A549 (cell line): Measurements from ENCODE around the gene IFT88. TPM values are rescaled to one million over a fixed set of nuclear protein-coding genes. Genes with fewer than 3 reads are reported as not detected.

Experiments used
- ATAC-seq, 2 experiments: fragments of 200-7000 bp in 1 of 2; fragments of >200 bp in 1 of 2; cut with Nextera tagmentation in 1 of 2; cut with Tn5 transposase in 1 of 2; 3 replicates each; pipeline versions ENCODE4 v1.8.0 to v1.9.1; 2018 to 2020; ENCODE audit warnings: mild to moderate bottlenecking in 1 of 2, moderate library complexity in 1 of 2
- CTCF ChIA-PET: fragments of 300-600 bp; sonication (Branson Sonifier 250); formaldehyde crosslinking; extraction: SDS; loops from one replicate; lab custom pipeline; 2021; ENCODE audit warnings: antibody characterized with exemption, inconsistent platforms; lab: Yijun Ruan, JAX
- POLR2A ChIA-PET: fragments of 350-600 bp; formaldehyde crosslinking; extraction: SDS; loops from one replicate; lab custom pipeline; 2021; ENCODE audit warnings: antibody characterized with exemption, inconsistent platforms; lab: Yijun Ruan, JAX
- DNase-seq, 2 experiments: peaks; one replicate each; pipeline versions ENCODE4 v3.0.0 to v3.0.0-alpha.2; 2011 to 2016; ENCODE audit warnings: low read depth in 1 of 2, low spot score in 1 of 2
- FAIRE-seq: peaks from 2 replicates; lab custom pipeline; 2011; peaks lifted over from hg19 to GRCh38; lab: Jason Lieb, UNC
- H3K27ac ChIP-seq, 2 experiments: fragments of >200 bp; sonication (Bioruptor Twin); formaldehyde crosslinking; 3 replicates each; pipeline ENCODE4 v1.5.1; 2016 to 2017
- H3K4me1 ChIP-seq: fragments of >200 bp; sonication (Bioruptor Twin); formaldehyde crosslinking; 3 replicates; pipeline ENCODE4 v1.6.1; 2016
- H3K4me2 ChIP-seq: fragments of >200 bp; sonication (Bioruptor Twin); formaldehyde crosslinking; 3 replicates; pipeline ENCODE4 v1.6.1; 2016
- H3K4me3 ChIP-seq: fragments of >200 bp; sonication (Bioruptor Twin); formaldehyde crosslinking; 3 replicates; pipeline ENCODE4 v1.5.1; 2016
- H3K9me3 ChIP-seq: fragments of >200 bp; sonication (Bioruptor Twin); formaldehyde crosslinking; 3 replicates; pipeline ENCODE4 v1.6.1; 2016
- BHLHE40 ChIP-seq: IDR thresholded peaks from 2 replicates; pipeline ENCODE4 v1.6.1; 2012; ENCODE audit warnings: low read depth, low read length, inconsistent platforms
- CBX2 ChIP-seq: fragments of 200-600 bp; sonication (generic); IDR thresholded peaks from 2 replicates; pipeline ENCODE4 v1.6.1; 2016; ENCODE audit warnings: low read depth, mild to moderate bottlenecking, borderline replicate concordance
- CEBPB ChIP-seq, 2 experiments: fragments of >200 bp in 1 of 2; sonication (Bioruptor Twin) in 1 of 2; formaldehyde crosslinking in 1 of 2; IDR thresholded peaks; 2 replicates each; pipeline ENCODE4 v1.6.1; 2012 to 2016
- EP300 ChIP-seq, 2 experiments: fragments of >200 bp; sonication (Bioruptor Twin); formaldehyde crosslinking; IDR thresholded peaks; 2 replicates in 1 of 2; 3 replicates in 1 of 2; pipeline ENCODE4 v1.6.1; 2016 to 2017
- FOSL2 ChIP-seq, 2 experiments: fragments of 450-650 bp in 1 of 2; fragments of >200 bp in 1 of 2; sonication (Bioruptor Twin) in 1 of 2; formaldehyde crosslinking; IDR thresholded peaks; 2 replicates each; pipeline versions ENCODE4 v1.5.0 to v1.6.1; 2016 to 2020; ENCODE audit warnings: mild to moderate bottlenecking in 1 of 2, moderate library complexity in 1 of 2
- HOXB13 ChIP-seq: fragments of 250-450 bp; sonication (Bioruptor Pico); IDR thresholded peaks from 2 replicates; pipeline ENCODE4 v1.5.0; 2020; ENCODE audit warnings: low read depth, mild to moderate bottlenecking, moderate library complexity
- HOXB5 ChIP-seq: fragments of 250-450 bp; sonication (Bioruptor Pico); IDR thresholded peaks from 2 replicates; pipeline ENCODE4 v1.5.0; 2020; ENCODE audit warnings: mild to moderate bottlenecking, moderate library complexity
- NPAS2 ChIP-seq: fragments of 250-450 bp; sonication (Bioruptor Pico); IDR thresholded peaks from 2 replicates; pipeline ENCODE4 v1.8.0; 2022; ENCODE audit warnings: mild to moderate bottlenecking, moderate library complexity, borderline replicate concordance
- POLR2AphosphoS2 ChIP-seq: conservative IDR thresholded peaks from 2 replicates; pipeline ENCODE4 v1.6.1; 2012; ENCODE audit warnings: low read length, improper control_type of control experiment, inconsistent platforms
- RFX5 ChIP-seq: fragments of 450-650 bp; IDR thresholded peaks from 2 replicates; pipeline ENCODE4 v1.7.1; 2014; ENCODE audit warnings: antibody characterized with exemption, mild to moderate bottlenecking, moderate library complexity
- ZNF302 ChIP-seq: fragments of 250-450 bp; sonication (Bioruptor Pico); IDR thresholded peaks from 2 replicates; pipeline ENCODE4 v1.9.0; 2021; ENCODE audit warnings: inconsistent platforms, mild to moderate bottlenecking, moderate library complexity
- WGBS: methylation state at CpG from one replicate; pipeline ENCODE4 v1.1.6; 2017; ENCODE audit errors: missing lambda C conversion rate; 5-methylcytosine and 5-hydroxymethylcytosine counted together
- polyA plus RNA-seq, 4 experiments: library from polyadenylated mRNA; depleted of rRNA in 3 of 4; stranded (reverse); fragments of >200 nt; fragmentation: RNase III in 1 of 4; extraction: RNeasy Plus Mini Kit Qiagen cat#74134 plus additional on column Dnase treatment in 1 of 4; gene quantifications; 2 replicates in 3 of 4; 3 replicates in 1 of 4; pipeline ENCODE4 v1.2.3, GENCODE V29; 2011 to 2017
- TF ChIP-seq, protein P1 (sequence below): IDR thresholded peaks from 2 replicates; pipeline ENCODE4 v1.6.1; 2012
- TF ChIP-seq, protein P2 (sequence below): fragments of >200 bp; sonication (Bioruptor Twin); formaldehyde crosslinking; IDR thresholded peaks from 3 replicates; pipeline ENCODE4 v1.6.1; 2016
- TF ChIP-seq, protein P3 (sequence below): IDR thresholded peaks from 2 replicates; pipeline ENCODE4 v1.6.1; 2012
- TF ChIP-seq, protein P4 (sequence below): fragments of 250-450 bp; sonication (Bioruptor Pico); IDR thresholded peaks from 2 replicates; pipeline ENCODE4 v1.5.0; 2020; ENCODE audit warnings: low read depth, mild to moderate bottlenecking, moderate library complexity
- TF ChIP-seq, protein P5 (sequence below): IDR thresholded peaks from 2 replicates; pipeline ENCODE4 v1.6.1; 2012; ENCODE audit warnings: low read depth, borderline replicate concordance
- TF ChIP-seq, protein P6 (sequence below): fragments of 250-450 bp; sonication (Bioruptor Pico); IDR thresholded peaks from 2 replicates; pipeline ENCODE4 v1.5.0; 2021; ENCODE audit warnings: mild to moderate bottlenecking, moderate library complexity, borderline replicate concordance

IFT88 gene
- polyA plus RNA-seq, 2 of the 4 experiments (the other 2 are of a cell fraction), result 13.2 to 19.1 TPM

DNA sequence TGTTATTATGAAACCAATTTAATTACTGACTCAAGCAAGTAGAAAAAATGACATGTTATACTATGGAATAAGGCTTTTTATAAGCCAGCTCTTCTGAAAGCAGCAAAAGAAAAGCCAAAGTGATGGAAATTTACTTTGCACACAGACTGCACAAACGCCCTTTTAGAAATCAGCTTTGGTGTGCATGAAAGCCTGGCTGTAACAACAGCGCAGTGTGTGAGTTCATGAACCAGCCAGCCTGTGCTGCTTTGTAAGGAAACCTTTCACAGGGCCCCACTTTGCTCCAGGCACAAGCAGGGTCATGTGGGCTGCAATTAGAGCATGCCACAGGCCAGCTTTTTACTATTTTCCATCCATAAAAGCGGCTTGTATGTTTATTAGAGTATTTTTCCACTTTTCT is 13.6 kb upstream of the IFT88 start:
- H3K4me1 ChIP-seq, result no peaks in the 10 kb centered on the region
- no peak for FAIRE-seq
- TF ChIP-seq RFX5 (no peak), CEBPB (IDR thresholded peaks at IDR 0.05) (no peak), POLR2AphosphoS2 (no peak), BHLHE40 (no peak), HOXB13 (CRISPR knock-in tag) (no peak), ZNF302 (CRISPR knock-in tag) (no peak), EP300 (IDR thresholded peaks at IDR 0.05) (no peak), CBX2 (no peak), HOXB5 (CRISPR knock-in tag) (no peak), NPAS2 (CRISPR knock-in tag) (no peak), FOSL2 (IDR thresholded peaks at IDR 0.05) (no peak), FOSL2 (CRISPR knock-in tag; IDR thresholded peaks at IDR 0.05) (no peak)
- TF ChIP-seq, protein P1, sequence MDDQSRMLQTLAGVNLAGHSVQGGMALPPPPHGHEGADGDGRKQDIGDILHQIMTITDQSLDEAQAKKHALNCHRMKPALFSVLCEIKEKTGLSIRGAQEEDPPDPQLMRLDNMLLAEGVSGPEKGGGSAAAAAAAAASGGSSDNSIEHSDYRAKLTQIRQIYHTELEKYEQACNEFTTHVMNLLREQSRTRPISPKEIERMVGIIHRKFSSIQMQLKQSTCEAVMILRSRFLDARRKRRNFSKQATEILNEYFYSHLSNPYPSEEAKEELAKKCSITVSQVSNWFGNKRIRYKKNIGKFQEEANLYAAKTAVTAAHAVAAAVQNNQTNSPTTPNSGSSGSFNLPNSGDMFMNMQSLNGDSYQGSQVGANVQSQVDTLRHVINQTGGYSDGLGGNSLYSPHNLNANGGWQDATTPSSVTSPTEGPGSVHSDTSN, result no peak
- TF ChIP-seq, protein P2, sequence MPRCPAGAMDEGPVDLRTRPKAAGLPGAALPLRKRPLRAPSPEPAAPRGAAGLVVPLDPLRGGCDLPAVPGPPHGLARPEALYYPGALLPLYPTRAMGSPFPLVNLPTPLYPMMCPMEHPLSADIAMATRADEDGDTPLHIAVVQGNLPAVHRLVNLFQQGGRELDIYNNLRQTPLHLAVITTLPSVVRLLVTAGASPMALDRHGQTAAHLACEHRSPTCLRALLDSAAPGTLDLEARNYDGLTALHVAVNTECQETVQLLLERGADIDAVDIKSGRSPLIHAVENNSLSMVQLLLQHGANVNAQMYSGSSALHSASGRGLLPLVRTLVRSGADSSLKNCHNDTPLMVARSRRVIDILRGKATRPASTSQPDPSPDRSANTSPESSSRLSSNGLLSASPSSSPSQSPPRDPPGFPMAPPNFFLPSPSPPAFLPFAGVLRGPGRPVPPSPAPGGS, result no peak
- TF ChIP-seq, protein P3, sequence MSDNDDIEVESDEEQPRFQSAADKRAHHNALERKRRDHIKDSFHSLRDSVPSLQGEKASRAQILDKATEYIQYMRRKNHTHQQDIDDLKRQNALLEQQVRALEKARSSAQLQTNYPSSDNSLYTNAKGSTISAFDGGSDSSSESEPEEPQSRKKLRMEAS, result no peak
- TF ChIP-seq, protein P4, sequence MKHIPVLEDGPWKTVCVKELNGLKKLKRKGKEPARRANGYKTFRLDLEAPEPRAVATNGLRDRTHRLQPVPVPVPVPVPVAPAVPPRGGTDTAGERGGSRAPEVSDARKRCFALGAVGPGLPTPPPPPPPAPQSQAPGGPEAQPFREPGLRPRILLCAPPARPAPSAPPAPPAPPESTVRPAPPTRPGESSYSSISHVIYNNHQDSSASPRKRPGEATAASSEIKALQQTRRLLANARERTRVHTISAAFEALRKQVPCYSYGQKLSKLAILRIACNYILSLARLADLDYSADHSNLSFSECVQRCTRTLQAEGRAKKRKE (CRISPR knock-in tag), result no peak
- TF ChIP-seq, protein P5, sequence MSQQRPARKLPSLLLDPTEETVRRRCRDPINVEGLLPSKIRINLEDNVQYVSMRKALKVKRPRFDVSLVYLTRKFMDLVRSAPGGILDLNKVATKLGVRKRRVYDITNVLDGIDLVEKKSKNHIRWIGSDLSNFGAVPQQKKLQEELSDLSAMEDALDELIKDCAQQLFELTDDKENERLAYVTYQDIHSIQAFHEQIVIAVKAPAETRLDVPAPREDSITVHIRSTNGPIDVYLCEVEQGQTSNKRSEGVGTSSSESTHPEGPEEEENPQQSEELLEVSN, result no peak
- H3K9me3 ChIP-seq, result no peaks in the 10 kb centered on the region
- no peak overlapping the region for H3K27ac ChIP-seq
- 73% methylated on average over 3 of the region's 3 CpGs for WGBS
- no peak for DNase-seq
- POLR2A ChIA-PET, result no interaction called here
- no peak overlapping the region for H3K4me2 ChIP-seq
- H3K4me3 ChIP-seq, result no peak overlapping the region
- no peak for ATAC-seq
- CTCF ChIA-PET, result no interaction called here

DNA sequence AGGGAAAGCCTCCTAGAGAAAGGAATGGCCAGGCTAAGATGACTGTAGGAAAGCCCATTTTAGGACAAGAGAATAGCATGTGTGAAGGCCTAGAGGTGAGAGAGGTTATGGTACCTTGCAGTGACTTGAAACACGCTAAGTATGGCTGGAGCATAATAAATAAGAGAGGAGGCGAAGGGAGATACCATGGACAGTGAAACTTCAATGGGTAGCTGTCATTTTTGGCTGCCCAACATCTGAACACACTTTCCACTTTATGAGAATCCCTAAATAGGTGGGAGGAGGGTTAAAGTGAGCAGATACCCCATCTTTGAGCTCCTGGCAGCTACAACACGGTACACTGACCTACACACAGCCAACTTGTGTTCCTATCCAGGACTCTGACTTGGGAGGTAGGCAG is 8.0 kb upstream of the IFT88 start:
- WGBS, result 26% methylated on average over 3 of the region's 3 CpGs
- CTCF ChIA-PET, result no interaction called here
- TF ChIP-seq, protein P6, sequence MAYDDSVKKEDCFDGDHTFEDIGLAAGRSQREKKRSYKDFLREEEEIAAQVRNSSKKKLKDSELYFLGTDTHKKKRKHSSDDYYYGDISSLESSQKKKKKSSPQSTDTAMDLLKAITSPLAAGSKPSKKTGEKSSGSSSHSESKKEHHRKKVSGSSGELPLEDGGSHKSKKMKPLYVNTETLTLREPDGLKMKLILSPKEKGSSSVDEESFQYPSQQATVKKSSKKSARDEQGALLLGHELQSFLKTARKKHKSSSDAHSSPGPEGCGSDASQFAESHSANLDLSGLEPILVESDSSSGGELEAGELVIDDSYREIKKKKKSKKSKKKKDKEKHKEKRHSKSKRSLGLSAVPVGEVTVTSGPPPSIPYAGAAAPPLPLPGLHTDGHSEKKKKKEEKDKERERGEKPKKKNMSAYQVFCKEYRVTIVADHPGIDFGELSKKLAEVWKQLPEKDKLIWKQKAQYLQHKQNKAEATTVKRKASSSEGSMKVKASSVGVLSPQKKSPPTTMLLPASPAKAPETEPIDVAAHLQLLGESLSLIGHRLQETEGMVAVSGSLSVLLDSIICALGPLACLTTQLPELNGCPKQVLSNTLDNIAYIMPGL, result no peak
- ATAC-seq (no peak), FAIRE-seq (no peak), DNase-seq (no peak)
- POLR2A ChIA-PET, result no interaction called here
- Histone ChIP-seq H3K4me1 (no peaks in the 10 kb centered on the region), H3K4me3 (no peak overlapping the region), H3K4me2 (no peak overlapping the region), H3K9me3 (no peaks in the 10 kb centered on the region), H3K27ac (no peak overlapping the region)
